Esophagus muscularis mucosa (tissue), 3 donors: ENCODE measurements around the gene SNAP29.

Source experiments
- POLR2A ChIP-seq: fragments of 450-650 bp; IDR thresholded peaks from one replicate; pipeline ENCODE4 v1.6.1; 2017; ENCODE audit warnings: antibody characterized with exemption, moderate library complexity, mild to moderate bottlenecking, low read depth
- POLR2AphosphoS5 ChIP-seq, 2 donors: sonication (generic); formaldehyde crosslinking; IDR thresholded peaks; one replicate each; pipeline ENCODE4 v1.6.1; 2017; ENCODE audit warnings: antibody characterized with exemption in 2 of 2
- TF ChIP-seq, protein P1 (sequence below), 3 experiments: fragments of 200-600 bp in 2 of 3; fragments of 450-650 bp in 1 of 3; sonication (generic) in 2 of 3; IDR thresholded peaks; one replicate each; pipeline ENCODE4 v1.5.1; 2017 to 2019; ENCODE audit warnings: antibody characterized with exemption in 3 of 3, mild to moderate bottlenecking in 2 of 3, moderate library complexity in 1 of 3

DNA sequence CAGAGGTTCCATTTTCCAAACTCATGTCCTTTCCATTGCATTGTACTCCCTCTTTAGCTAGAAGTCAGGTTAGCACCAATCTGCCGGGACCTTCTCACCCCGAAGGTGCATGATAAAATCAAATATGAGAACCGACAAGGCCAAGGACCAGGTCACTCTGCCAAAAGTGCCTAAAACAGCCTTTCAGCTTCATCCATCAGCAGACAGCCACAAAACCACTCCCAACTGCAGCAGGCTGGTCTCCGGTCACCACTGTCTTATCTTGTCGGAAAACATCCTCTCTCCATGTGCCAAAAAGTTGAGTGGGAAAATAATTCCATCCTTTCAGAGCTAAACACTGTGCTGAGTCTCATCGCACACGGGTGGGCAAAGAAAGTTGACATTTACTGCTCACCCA lies 1.6 kb upstream of the SNAP29 start:
- TF ChIP-seq POLR2A: no peak
- TF ChIP-seq, protein P1, sequence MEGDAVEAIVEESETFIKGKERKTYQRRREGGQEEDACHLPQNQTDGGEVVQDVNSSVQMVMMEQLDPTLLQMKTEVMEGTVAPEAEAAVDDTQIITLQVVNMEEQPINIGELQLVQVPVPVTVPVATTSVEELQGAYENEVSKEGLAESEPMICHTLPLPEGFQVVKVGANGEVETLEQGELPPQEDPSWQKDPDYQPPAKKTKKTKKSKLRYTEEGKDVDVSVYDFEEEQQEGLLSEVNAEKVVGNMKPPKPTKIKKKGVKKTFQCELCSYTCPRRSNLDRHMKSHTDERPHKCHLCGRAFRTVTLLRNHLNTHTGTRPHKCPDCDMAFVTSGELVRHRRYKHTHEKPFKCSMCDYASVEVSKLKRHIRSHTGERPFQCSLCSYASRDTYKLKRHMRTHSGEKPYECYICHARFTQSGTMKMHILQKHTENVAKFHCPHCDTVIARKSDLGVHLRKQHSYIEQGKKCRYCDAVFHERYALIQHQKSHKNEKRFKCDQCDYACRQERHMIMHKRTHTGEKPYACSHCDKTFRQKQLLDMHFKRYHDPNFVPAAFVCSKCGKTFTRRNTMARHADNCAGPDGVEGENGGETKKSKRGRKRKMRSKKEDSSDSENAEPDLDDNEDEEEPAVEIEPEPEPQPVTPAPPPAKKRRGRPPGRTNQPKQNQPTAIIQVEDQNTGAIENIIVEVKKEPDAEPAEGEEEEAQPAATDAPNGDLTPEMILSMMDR (IDR thresholded peaks at IDR 0.05): no peak
- no peak for TF ChIP-seq POLR2AphosphoS5 (IDR thresholded peaks at IDR 0.05)
